GM12891 (cell line): ENCODE measurements around the gene GABBR2.
"Not testable (repeated sequence)": the region's sequence is repeated elsewhere in the genome, so short reads cannot be mapped to it uniquely, and the experiment has no call there.

ENCODE experiments used
- DNase-seq: peaks from one replicate; pipeline ENCODE4 v3.0.0; 2011; ENCODE audit warnings: low spot score; ENCODE audit not compliant: insufficient read length
- FAIRE-seq: peaks from 2 replicates; lab custom pipeline; 2011; peaks lifted over from hg19 to GRCh38; lab: Jason Lieb, UNC
- PAX5 ChIP-seq: IDR thresholded peaks from 2 replicates; pipeline ENCODE4 v1.6.1; 2011; ENCODE audit warnings: low read length, moderate library complexity, mild to moderate bottlenecking; ENCODE audit not compliant: insufficient read depth, severe bottlenecking
- POLR2A ChIP-seq: IDR thresholded peaks from 2 replicates; pipeline ENCODE4 v1.6.1; 2011; ENCODE audit warnings: low read depth, low read length, control low read depth
- POLR2AphosphoS5 ChIP-seq: IDR thresholded peaks from 2 replicates; pipeline ENCODE4 v1.6.1; 2011; ENCODE audit warnings: low read depth, low read length, control low read depth
- POU2F2 ChIP-seq: IDR thresholded peaks from 2 replicates; pipeline ENCODE4 v1.6.1; 2011; ENCODE audit warnings: low read depth, mild to moderate bottlenecking, control low read depth, low read length, moderate library complexity
- SPI1 ChIP-seq: IDR thresholded peaks from 2 replicates; pipeline ENCODE4 v1.6.1; 2011; ENCODE audit warnings: low read depth, low read length, control low read depth
- TAF1 ChIP-seq: IDR thresholded peaks from 2 replicates; pipeline ENCODE4 v1.6.1; 2011; ENCODE audit warnings: low read depth, low read length, control low read depth

The GABBR2 gene

GRCh38 chr9:98589102-98589501 lies 119.6 kb downstream of the GABBR2 start:
- no peak for DNase-seq
- TF ChIP-seq PAX5 (no peak), SPI1 (no peak), TAF1 (no peak), POLR2A (no peak), POU2F2 (no peak), POLR2AphosphoS5 (no peak)
- no peak for FAIRE-seq

- not testable (repeated sequence) for DNase-seq, FAIRE-seq
Observed at GRCh38 chr9:98584853-98585438, 123.8 kb downstream of the GABBR2 start.

GRCh38 chr9:98584059-98584458 lies 124.7 kb downstream of the GABBR2 start:
- FAIRE-seq (peak; percentile 94), DNase-seq (no peak)
- TF ChIP-seq SPI1, result no peak
- no peak for TF ChIP-seq PAX5
- no peak for TF ChIP-seq TAF1

GRCh38 chr9:98583417-98583816 lies 125.3 kb downstream of the GABBR2 start:
- DNase-seq (no peak), FAIRE-seq (no peak)
- no peak for TF ChIP-seq SPI1
- TF ChIP-seq TAF1, result no peak
- TF ChIP-seq POU2F2, result no peak
- no peak for TF ChIP-seq POLR2A
- no peak for TF ChIP-seq POLR2AphosphoS5
- TF ChIP-seq PAX5, result no peak

- FAIRE-seq (no peak), DNase-seq (no peak)
- TF ChIP-seq POLR2A, result no peak
- no peak for TF ChIP-seq POU2F2
- TF ChIP-seq SPI1, result no peak
- no peak for TF ChIP-seq POLR2AphosphoS5
- TF ChIP-seq TAF1, result no peak
- no peak for TF ChIP-seq PAX5
Observed at GRCh38 chr9:98580956-98581355, 127.8 kb downstream of the GABBR2 start.

- no peak for TF ChIP-seq POLR2AphosphoS5
- TF ChIP-seq TAF1, result no peak
- TF ChIP-seq SPI1, result no peak
- TF ChIP-seq POLR2A, result no peak
- no peak for TF ChIP-seq POU2F2
- no peak for TF ChIP-seq PAX5
- no peak for FAIRE-seq
- DNase-seq, result no peak
Observed at GRCh38 chr9:98579700-98580099, 129.0 kb downstream of the GABBR2 start.

GRCh38 chr9:98577446-98577845 lies 131.3 kb downstream of the GABBR2 start:
- DNase-seq, result no peak
- TF ChIP-seq PAX5 (no peak), SPI1 (no peak), POLR2A (no peak), POLR2AphosphoS5 (no peak), POU2F2 (no peak), TAF1 (no peak)
- no peak for FAIRE-seq

GRCh38 chr9:98576859-98577258 lies 131.9 kb downstream of the GABBR2 start:
- FAIRE-seq (peak; percentile 76), DNase-seq (no peak)
- TF ChIP-seq PAX5 (no peak), POU2F2 (no peak), POLR2A (no peak), POLR2AphosphoS5 (no peak), TAF1 (no peak), SPI1 (no peak)

GRCh38 chr9:98576354-98576753 lies 132.4 kb downstream of the GABBR2 start:
- no peak for DNase-seq
- no peak for FAIRE-seq
- no peak for TF ChIP-seq POLR2A
- no peak for TF ChIP-seq TAF1
- no peak for TF ChIP-seq SPI1
- TF ChIP-seq PAX5, result no peak
- TF ChIP-seq POU2F2, result no peak
- no peak for TF ChIP-seq POLR2AphosphoS5

GRCh38 chr9:98575379-98576346 lies 133.1 kb downstream of the GABBR2 start:
- FAIRE-seq (peak; percentile 97), DNase-seq (peak; percentile 58)
- TF ChIP-seq SPI1, result peak; percentile 38; the same call in 1 of the 2 replicates
- TF ChIP-seq POU2F2, result peak; percentile 64
- TF ChIP-seq PAX5, result no peak
